Prostate gland (tissue), 2 donors: ENCODE results near the gene ARHGAP4.

Experiments
- CTCF ChIP-seq, 4 experiments: fragments of 200-600 bp in 2 of 4; fragments of 450-650 bp in 2 of 4; sonication (generic) in 2 of 4; IDR thresholded peaks; 1 replicate in 3 of 4; 2 replicates in 1 of 4; pipeline ENCODE4 v1.5.1; 2016 to 2019; ENCODE audit warnings: antibody characterized with exemption in 4 of 4, mild to moderate bottlenecking in 2 of 4, moderate library complexity in 2 of 4
- POLR2AphosphoS5 ChIP-seq: sonication (generic); formaldehyde crosslinking; IDR thresholded peaks from one replicate; pipeline ENCODE4 v1.6.1; 2017; ENCODE audit warnings: antibody characterized with exemption

DNA sequence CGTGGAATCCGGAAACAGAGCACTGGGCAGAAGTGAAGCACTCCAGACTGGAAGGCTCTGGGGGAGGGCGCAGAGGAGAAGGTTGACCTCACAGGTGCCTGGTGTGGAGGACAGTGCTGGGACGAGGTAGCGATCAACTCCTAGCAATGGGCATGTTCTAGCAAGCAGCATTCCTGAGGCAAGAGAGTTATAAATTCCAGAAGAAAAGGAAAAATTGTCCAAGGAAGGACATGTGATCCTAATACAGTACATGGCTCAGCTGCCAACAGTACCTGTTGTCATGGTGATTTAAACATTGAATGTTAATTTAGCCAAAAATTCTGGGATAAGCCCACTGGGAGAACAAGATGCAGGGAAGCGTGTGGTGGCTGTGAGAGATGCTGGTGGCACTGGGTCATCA is 8.2 kb downstream of the ARHGAP4 start:
- TF ChIP-seq POLR2AphosphoS5 (no peak), CTCF (IDR thresholded peaks at IDR 0.05) (no peak)
